H1 (cell line): ENCODE measurements around the gene ZNF77. TPM values are rescaled to one million over a fixed set of nuclear protein-coding genes. Genes with fewer than 3 reads are reported as not detected.

Experiments used
- CTCF ChIA-PET: fragments of 300-600 bp; sonication (Branson Sonifier 250); formaldehyde crosslinking; loops from one replicate; lab custom pipeline; 2021; ENCODE audit not compliant: partially characterized antibody; lab: Charles Lee
- POLR2A ChIA-PET: fragments of 300-600 bp; sonication (Branson Sonifier 250); formaldehyde crosslinking; loops from one replicate; lab custom pipeline; 2021; ENCODE audit warnings: inconsistent platforms; ENCODE audit not compliant: partially characterized antibody; lab: Charles Lee
- DNase-seq, 2 experiments: peaks; one replicate each; pipeline versions ENCODE4 v3.0.0 to v3.0.0-alpha.2; 2010 to 2022; ENCODE audit warnings: low spot score in 2 of 2, low read depth in 1 of 2, mixed read lengths in 1 of 2
- FAIRE-seq: peaks from 2 replicates; lab custom pipeline; 2011; peaks lifted over from hg19 to GRCh38; lab: Jason Lieb, UNC
- H2AFZ ChIP-seq: 2 replicates; pipeline ENCODE4 v1.8.1; 2012; ENCODE audit warnings: low read length, inconsistent platforms
- H2AK5ac ChIP-seq: 2 replicates; pipeline ENCODE4 v1.6.1; 2013; ENCODE audit warnings: low read depth, low read length
- H2BK120ac ChIP-seq: replicated peaks from 2 replicates; pipeline ENCODE3; 2013; ENCODE audit warnings: low read depth, low read length, inconsistent platforms
- H2BK12ac ChIP-seq: 2 replicates; pipeline ENCODE4 v1.6.1; 2013; ENCODE audit warnings: low read depth, low read length
- H2BK15ac ChIP-seq: 2 replicates; pipeline ENCODE4 v1.6.1; 2013; ENCODE audit warnings: low read length
- H2BK20ac ChIP-seq: 2 replicates; pipeline ENCODE4 v1.6.1; 2013; ENCODE audit warnings: low read length
- H2BK5ac ChIP-seq: 2 replicates; pipeline ENCODE4 v1.6.1; 2013; ENCODE audit warnings: low read depth, low read length
- H3K14ac ChIP-seq: 2 replicates; pipeline ENCODE4 v1.6.1; 2013; ENCODE audit warnings: inconsistent platforms; ENCODE audit not compliant: insufficient read length
- H3K18ac ChIP-seq: 2 replicates; pipeline ENCODE4 v1.6.1; 2013; ENCODE audit warnings: low read length; ENCODE audit errors: extremely low read depth
- H3K23ac ChIP-seq: 2 replicates; pipeline ENCODE4 v1.6.1; 2013; ENCODE audit warnings: inconsistent platforms; ENCODE audit not compliant: insufficient read length
- H3K23me2 ChIP-seq: 2 replicates; pipeline ENCODE4 v1.6.1; 2013; ENCODE audit warnings: low read depth, low read length
- H3K27ac ChIP-seq: 2 replicates; pipeline ENCODE4 v1.6.1; 2011; ENCODE audit warnings: low read depth, low read length, inconsistent platforms
- H3K27me3 ChIP-seq, 4 experiments: replicated peaks in 1 of 4; 1 replicate in 1 of 4; 2 replicates in 3 of 4; pipeline versions ENCODE4 v1.6.1 to v1.8.1; 2011 to 2013; ENCODE audit warnings: low read length in 3 of 4, mild to moderate bottlenecking in 3 of 4, inconsistent platforms in 2 of 4, mixed read lengths in 2 of 4, moderate library complexity in 1 of 4; ENCODE audit not compliant: control insufficient read depth in 3 of 4, insufficient read depth in 3 of 4; ENCODE audit errors: extremely low read depth in 1 of 4
- H3K36me3 ChIP-seq, 4 experiments: 2 replicates each; pipeline versions ENCODE4 v1.6.1 to v1.8.1; 2011 to 2013; ENCODE audit warnings: mild to moderate bottlenecking in 4 of 4, low read length in 3 of 4, moderate library complexity in 2 of 4, control low read depth in 1 of 4, inconsistent platforms in 1 of 4; ENCODE audit not compliant: insufficient read depth in 4 of 4, control insufficient read depth in 2 of 4
- H3K4ac ChIP-seq: replicated peaks from 2 replicates; pipeline ENCODE3; 2013; ENCODE audit warnings: low read length, low read depth, mixed read lengths, inconsistent platforms; ENCODE audit not compliant: insufficient read length
- H3K4me1 ChIP-seq, 4 experiments: replicated peaks in 1 of 4; 1 replicate in 1 of 4; 2 replicates in 3 of 4; pipeline versions ENCODE4 v1.6.1 to v1.8.1; 2011 to 2013; ENCODE audit warnings: low read length in 3 of 4, inconsistent platforms in 2 of 4, mixed read lengths in 1 of 4; ENCODE audit not compliant: insufficient read depth in 4 of 4, control insufficient read depth in 3 of 4
- H3K4me2 ChIP-seq, 2 experiments: 2 replicates each; pipeline versions ENCODE4 v1.6.1 to v1.8.1; 2011 to 2013; ENCODE audit warnings: low read depth in 2 of 2, low read length in 2 of 2, control low read depth in 1 of 2, inconsistent platforms in 1 of 2, mild to moderate bottlenecking in 1 of 2; ENCODE audit not compliant: insufficient read depth in 1 of 2
- H3K4me3 ChIP-seq, 4 experiments: fragments of 200-600, 300-600 bp in 1 of 4; sonication (generic), shearing (Covaris generic), sonication (Bioruptor Twin) in 1 of 4; 2 replicates each; pipeline versions ENCODE4 v1.5.1 to v1.8.1; 2011 to 2016; ENCODE audit warnings: low read length in 4 of 4, low read depth in 3 of 4, control low read depth in 2 of 4, inconsistent platforms in 2 of 4, mild to moderate bottlenecking in 2 of 4, mixed read lengths in 1 of 4, moderate library complexity in 1 of 4; ENCODE audit not compliant: insufficient read depth in 2 of 4; ENCODE audit errors: extremely low read depth in 1 of 4
- H3K56ac ChIP-seq: replicated peaks from 2 replicates; pipeline ENCODE3; 2013; ENCODE audit warnings: low read depth, mild to moderate bottlenecking, mixed read lengths, low read length, inconsistent platforms; ENCODE audit not compliant: insufficient read length
- H3K79me1 ChIP-seq: 2 replicates; pipeline ENCODE4 v1.6.1; 2013; ENCODE audit warnings: low read depth, low read length, control low read depth
- H3K79me2 ChIP-seq, 2 experiments: 2 replicates each; pipeline versions ENCODE4 v1.6.1 to v1.8.1; 2012 to 2013; ENCODE audit warnings: low read length in 2 of 2, mild to moderate bottlenecking in 2 of 2, inconsistent platforms in 1 of 2; ENCODE audit not compliant: insufficient read depth in 2 of 2, control insufficient read depth in 1 of 2
- H3K9ac ChIP-seq, 4 experiments: replicated peaks in 1 of 4; 1 replicate in 1 of 4; 2 replicates in 3 of 4; pipeline versions ENCODE4 v1.6.1 to v1.8.1; 2011 to 2013; ENCODE audit warnings: low read depth in 3 of 4, low read length in 3 of 4, control low read depth in 2 of 4, mild to moderate bottlenecking in 2 of 4, moderate library complexity in 2 of 4, inconsistent platforms in 1 of 4; ENCODE audit errors: extremely low read depth in 1 of 4
- H3K9me3 ChIP-seq, 2 experiments: 2 replicates each; pipeline versions ENCODE4 v1.6.1 to v1.8.1; 2012 to 2013; ENCODE audit warnings: mild to moderate bottlenecking in 2 of 2, moderate library complexity in 2 of 2, control low read depth in 1 of 2, inconsistent platforms in 1 of 2, low read depth in 1 of 2, low read length in 1 of 2, mixed read lengths in 1 of 2; ENCODE audit not compliant: insufficient read depth in 2 of 2
- H4K20me1 ChIP-seq, 2 experiments: replicated peaks in 1 of 2; 2 replicates each; pipeline versions ENCODE3 to v1.8.1; 2011 to 2013; ENCODE audit warnings: inconsistent platforms in 2 of 2, low read length in 2 of 2, mild to moderate bottlenecking in 1 of 2; ENCODE audit not compliant: insufficient read depth in 2 of 2, control insufficient read depth in 1 of 2
- H4K5ac ChIP-seq: 2 replicates; pipeline ENCODE4 v1.6.1; 2013; ENCODE audit warnings: low read length, low read depth, mixed read lengths, inconsistent platforms; ENCODE audit not compliant: insufficient read length
- H4K8ac ChIP-seq: 2 replicates; pipeline ENCODE4 v1.8.0; 2013; ENCODE audit warnings: mild to moderate bottlenecking, moderate library complexity, low read length, inconsistent platforms; ENCODE audit not compliant: insufficient read depth; ENCODE audit errors: extremely low read depth
- H4K91ac ChIP-seq: replicated peaks from 2 replicates; pipeline ENCODE3; 2013; ENCODE audit warnings: low read length, mixed read lengths, inconsistent platforms; ENCODE audit not compliant: insufficient read length
- CREB1 ChIP-seq: IDR thresholded peaks from 2 replicates; pipeline ENCODE4 v1.6.1; 2012; ENCODE audit warnings: inconsistent platforms
- CTBP2 ChIP-seq: IDR thresholded peaks from 2 replicates; pipeline ENCODE4 v1.7.0; 2011; ENCODE audit warnings: borderline replicate concordance, mild to moderate bottlenecking, moderate library complexity, mixed read lengths, low read length; ENCODE audit not compliant: insufficient read depth, insufficient read length
- JUN ChIP-seq: IDR thresholded peaks from 2 replicates; pipeline ENCODE4 v1.6.1; 2011; ENCODE audit warnings: low read depth, mild to moderate bottlenecking, improper control_type of control experiment, low read length
- MAFK ChIP-seq: IDR thresholded peaks from 2 replicates; pipeline ENCODE4 v1.6.1; 2012; ENCODE audit warnings: low read depth, mild to moderate bottlenecking, improper control_type of control experiment, low read length
- POLR2A ChIP-seq, 2 experiments: IDR thresholded peaks; 1 replicate in 1 of 2; 2 replicates in 1 of 2; pipeline ENCODE4 v1.6.1; 2011; ENCODE audit warnings: low read depth in 2 of 2, low read length in 2 of 2, mild to moderate bottlenecking in 2 of 2; ENCODE audit errors: control extremely low read depth in 1 of 2
- SP2 ChIP-seq: IDR thresholded peaks from 2 replicates; pipeline ENCODE4 v1.6.1; 2012; ENCODE audit warnings: mild to moderate bottlenecking, low read length, inconsistent platforms
- WGBS, 2 experiments: shearing (Covaris generic) in 1 of 2; methylation state at CpG; one replicate each; pipeline versions ENCODE4 v1.1.6 to v1.1.7; 2013 to 2015; ENCODE audit warnings: low lambda C conversion rate in 2 of 2, mixed read lengths in 2 of 2, inconsistent platforms in 1 of 2, low coverage in 1 of 2, missing lambda C conversion rate in 1 of 2; ENCODE audit not compliant: insufficient replicate concordance in 2 of 2, insufficient coverage in 1 of 2, insufficient read length in 1 of 2; ENCODE audit errors: extremely low coverage in 1 of 2, missing lambda C conversion rate in 1 of 2; 5-methylcytosine and 5-hydroxymethylcytosine counted together
- polyA plus RNA-seq, 7 experiments: library from polyadenylated mRNA; depleted of rRNA in 3 of 7; stranded (reverse) in 5 of 7; unstranded in 2 of 7; fragments of >200 nt in 5 of 7; fragments of 200-250 nt in 2 of 7; gene quantifications; 1 replicate in 5 of 7; 2 replicates in 1 of 7; 4 replicates in 1 of 7; pipeline versions ENCODE4 v1.2.1 to v1.2.3, GENCODE V29; 2011 to 2013; ENCODE audit warnings: missing spikeins in 2 of 7, mixed read lengths in 2 of 7
- total RNA-seq: library from RNA; stranded (reverse); fragmentation: NEBNext Ultra II Directional; extraction: Animal tissue kit (Norgen Biotek cat#: 25700); gene quantifications from 2 replicates; pipeline ENCODE4 v1.2.1, GENCODE V29; 2021

ZNF77 gene
- total and polyA plus RNA-seq, 2 of the 8 experiments (the other 6 are each of a cell fraction or from before 2014, with no cell fraction given), result 2.9 to 4.7 TPM

DNA sequence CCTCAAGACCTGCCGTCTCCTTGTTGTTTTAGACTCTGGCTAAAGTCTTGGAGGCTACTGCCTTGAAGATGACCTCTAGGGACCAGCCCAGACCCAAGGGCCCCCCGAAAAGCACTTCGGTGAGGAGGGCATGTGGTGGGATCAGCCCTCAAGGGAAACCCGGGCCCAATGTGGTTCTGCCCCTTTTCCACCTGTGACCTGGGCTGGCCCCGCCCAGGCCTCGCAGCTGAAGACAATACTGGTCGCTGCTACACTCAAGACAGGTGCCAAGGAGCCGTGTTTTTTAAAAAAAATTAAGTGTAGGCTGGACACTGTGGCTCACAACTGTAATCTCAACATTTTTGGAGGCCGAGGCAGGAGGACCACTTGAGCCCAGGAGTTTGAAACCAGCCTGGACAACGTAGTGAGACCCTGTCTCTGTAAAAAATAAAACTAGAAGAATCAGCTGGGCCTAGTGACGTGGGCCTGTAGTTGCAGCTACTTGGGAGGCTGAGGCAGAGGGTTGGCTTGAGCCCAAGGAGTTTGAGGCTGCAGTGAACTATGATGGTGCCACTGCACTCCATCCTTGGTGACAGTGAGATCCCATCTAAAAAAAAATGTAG, 33.5 kb upstream of the ZNF77 start:
- no peaks in the 10 kb centered on the region for H4K20me1 ChIP-seq
- H2BK12ac ChIP-seq, result no peak overlapping the region
- no peak overlapping the region for H4K5ac ChIP-seq
- no peaks in the 10 kb centered on the region for H3K9me3 ChIP-seq
- H3K4me2 ChIP-seq, result 0 out of 4 replicates have a peak overlapping the region, but pooled peaks have one; percentile 66 to 84
- no peak overlapping the region for H2AK5ac ChIP-seq
- H2BK5ac ChIP-seq, result no peak overlapping the region
- no peak overlapping the region for H3K9ac ChIP-seq
- TF ChIP-seq SP2 (no peak), CREB1 (no peak), MAFK (no peak), JUN (no peak), POLR2A (IDR thresholded peaks at IDR 0.05; ENCODE audit: control extremely low read depth in 1 of 2, low read depth in 2 of 2, low read length in 2 of 2) (no peak), CTBP2 (no peak)
- TF ChIP-seq, all 59 proteins: peak for 0
- no peak for DNase-seq
- 74% methylated on average over 11 of the region's 11 CpGs; no CpG with 5 or more reads in 1 of the 2 experiments for WGBS, 2 experiments
- Histone ChIP-seq H3K27me3 (peaks cover 0 to 13% (median 12%) of the 10 kb centered on the region in 4 experiments; a peak in 6 of 7 replicates), H3K14ac (no peak overlapping the region), H3K23ac (no peak overlapping the region), H4K91ac (no peak overlapping the region), H3K4me3 (peak overlapping the region in 1 of 4 experiments; percentile 53; a peak in 1 of 8 replicates), H2BK120ac (no peak overlapping the region), H2BK20ac (no peak overlapping the region), H3K4ac (no peak overlapping the region), H3K23me2 (peaks cover 8% of the 10 kb centered on the region; the same call in 1 of the 2 replicates), H3K18ac (no peak overlapping the region; the same call in 1 of the 2 replicates), H3K79me1 (no peaks in the 10 kb centered on the region), H3K27ac (no peak overlapping the region), H3K56ac (no peak overlapping the region), H4K8ac (no peak overlapping the region), H2BK15ac (no peak overlapping the region), H3K79me2 (no peaks in the 10 kb centered on the region), H3K4me1 (peaks cover 0 to 22% (median 15%) of the 10 kb centered on the region in 4 experiments; a peak in 6 of 7 replicates), H2AFZ (no peak overlapping the region), H3K36me3 (no peaks in the 10 kb centered on the region)
- ChIA-PET CTCF (interaction anchor here (0.6 to 1.6 kb wide), 5 partner anchors 10 to 326 kb away, joined by 3 to 4 read pairs (median 3); no protein-coding TSS in a partner anchor), POLR2A (interaction anchor here (0.9 to 4.3 kb wide), 6 partner anchors 8 to 80 kb away, joined by 3 to 26 read pairs (median 7); no protein-coding TSS in a partner anchor)
- FAIRE-seq, result no peak
